Measurements from ENCODE around the gene LUZP2. TPM values are rescaled to one million over a fixed set of nuclear protein-coding genes. Genes with fewer than 3 reads are reported as not detected.

LUZP2 gene
- total RNA-seq, 1 experiment from 2014 or later, result 3.8 TPM

DNA sequence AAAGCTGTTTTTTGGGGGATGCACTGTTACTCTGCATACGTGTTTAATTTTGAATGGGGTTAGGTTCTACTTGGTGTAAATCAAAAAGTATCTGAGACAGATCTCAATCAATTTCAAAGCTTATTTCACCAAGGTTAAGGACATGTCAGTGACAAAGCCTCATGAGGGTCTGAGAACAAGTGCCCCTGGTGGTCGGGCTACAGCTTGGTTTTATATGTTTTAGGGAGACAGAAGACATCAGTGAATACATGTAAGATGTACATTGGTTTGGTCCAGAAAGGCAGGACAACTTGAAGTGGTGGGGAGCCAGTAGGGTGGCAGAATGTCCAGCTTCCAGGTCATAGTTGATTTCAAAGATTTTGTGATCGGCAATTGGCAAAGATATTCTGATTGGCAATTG, 262.9 kb downstream of the LUZP2 start (continued):
- TF ChIP-seq GABPB1 (CRISPR knock-in tag; IDR thresholded peaks at IDR 0.05) (no peak), STAT6 (CRISPR knock-in tag; conservative IDR thresholded peaks at IDR 0.05; ENCODE audit: low read depth) (no peak), ATF1 (CRISPR knock-in tag; IDR thresholded peaks at IDR 0.05) (no peak)
- TF ChIP-seq, protein P1, sequence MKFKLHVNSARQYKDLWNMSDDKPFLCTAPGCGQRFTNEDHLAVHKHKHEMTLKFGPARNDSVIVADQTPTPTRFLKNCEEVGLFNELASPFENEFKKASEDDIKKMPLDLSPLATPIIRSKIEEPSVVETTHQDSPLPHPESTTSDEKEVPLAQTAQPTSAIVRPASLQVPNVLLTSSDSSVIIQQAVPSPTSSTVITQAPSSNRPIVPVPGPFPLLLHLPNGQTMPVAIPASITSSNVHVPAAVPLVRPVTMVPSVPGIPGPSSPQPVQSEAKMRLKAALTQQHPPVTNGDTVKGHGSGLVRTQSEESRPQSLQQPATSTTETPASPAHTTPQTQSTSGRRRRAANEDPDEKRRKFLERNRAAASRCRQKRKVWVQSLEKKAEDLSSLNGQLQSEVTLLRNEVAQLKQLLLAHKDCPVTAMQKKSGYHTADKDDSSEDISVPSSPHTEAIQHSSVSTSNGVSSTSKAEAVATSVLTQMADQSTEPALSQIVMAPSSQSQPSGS (CRISPR knock-in tag; IDR thresholded peaks at IDR 0.05; ENCODE audit: borderline replicate concordance, low read depth), result no peak

- no peak overlapping the region for H3K27ac Mint-ChIP-seq
- H3K27me3 Mint-ChIP-seq (ENCODE audit: low read depth), result no peaks in the 10 kb centered on the region
- H3K36me3 Mint-ChIP-seq, result peaks cover 3% of the 10 kb centered on the region; the same call in 1 of the 2 replicates
- CTCF ChIA-PET, result interaction anchor here (0.6 kb wide), 1 partner anchor 1079 kb away, joined by 3 read pairs; no protein-coding TSS in a partner anchor
- ATAC-seq, result no peak
- peaks cover 22% of the 10 kb centered on the region for H3K9me3 Mint-ChIP-seq
- no peak overlapping the region for H3K4me3 Mint-ChIP-seq
- TF ChIP-seq PRRX2 (CRISPR knock-in tag; IDR thresholded peaks at IDR 0.05) (no peak), JAZF1 (CRISPR knock-in tag; IDR thresholded peaks at IDR 0.05) (no peak), FOXK1 (CRISPR knock-in tag; IDR thresholded peaks at IDR 0.05) (no peak), FOXJ3 (CRISPR knock-in tag; IDR thresholded peaks at IDR 0.05; ENCODE audit: borderline replicate concordance) (no peak), SP1 (CRISPR knock-in tag; conservative IDR thresholded peaks at IDR 0.05) (no peak), ATF1 (CRISPR knock-in tag; IDR thresholded peaks at IDR 0.05) (no peak), TEAD1 (CRISPR knock-in tag; IDR thresholded peaks at IDR 0.05) (no peak), MLX (CRISPR knock-in tag; IDR thresholded peaks at IDR 0.05) (no peak), RORB (CRISPR knock-in tag; IDR thresholded peaks at IDR 0.05) (no peak), CREM (CRISPR knock-in tag; IDR thresholded peaks at IDR 0.05) (no peak), ZNF671 (CRISPR knock-in tag; IDR thresholded peaks at IDR 0.05) (no peak), ZBTB43 (CRISPR knock-in tag; IDR thresholded peaks at IDR 0.05) (no peak), EMX1 (CRISPR knock-in tag; IDR thresholded peaks at IDR 0.05) (no peak), ZNF532 (CRISPR knock-in tag; IDR thresholded peaks at IDR 0.05; ENCODE audit: borderline replicate concordance) (no peak), HMGXB4 (CRISPR knock-in tag; IDR thresholded peaks at IDR 0.05) (no peak), NFE2L1 (CRISPR knock-in tag; IDR thresholded peaks at IDR 0.05) (no peak)
- no peak for DNase-seq (ENCODE audit: low spot score)
- POLR2A ChIA-PET, result no interaction called here
- H3K4me1 Mint-ChIP-seq, result peaks cover 28% of the 10 kb centered on the region
These were observed 263.8 kb downstream of the LUZP2 start for GRCh38 chr11:24760681-24761080.
